Stimulated activated CD4-positive, alpha-beta T cell treated with anti-CD3 and anti-CD28 coated beads, Interleukin-12 subunit alpha, Interleukin-12 subunit beta, amount 100 ng/mL, for 24 hours (primary cell): ENCODE measurements around the gene ZDHHC9.

Source experiments
- DNase-seq, 2 experiments: peaks; one replicate each; pipeline ENCODE4 v3.0.0-alpha.2; 2020; ENCODE audit warnings: low read depth in 2 of 2

ZDHHC9 gene

DNA sequence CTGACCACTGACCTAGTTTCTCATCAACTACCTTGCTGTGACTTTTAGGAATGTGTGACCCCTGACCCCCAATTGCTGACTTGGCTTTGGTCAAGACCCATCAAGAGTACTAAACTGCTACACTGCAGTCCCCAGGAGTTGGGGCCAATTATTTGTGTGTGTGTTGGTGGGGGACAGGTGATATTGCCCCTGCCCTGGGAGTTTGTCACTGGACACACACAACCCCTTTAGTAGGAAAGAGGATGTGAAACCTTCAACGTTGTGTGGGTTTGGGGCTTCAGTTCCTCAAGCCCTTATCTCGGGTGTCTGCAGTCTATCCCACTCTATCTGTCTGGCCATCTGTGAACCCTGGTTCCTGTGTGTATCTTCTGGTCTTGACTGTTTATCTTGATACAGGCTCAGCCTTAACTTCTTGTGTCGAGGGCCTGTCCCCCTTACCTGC, 57.5 kb downstream of the ZDHHC9 start:
- DNase-seq = no peak

DNA sequence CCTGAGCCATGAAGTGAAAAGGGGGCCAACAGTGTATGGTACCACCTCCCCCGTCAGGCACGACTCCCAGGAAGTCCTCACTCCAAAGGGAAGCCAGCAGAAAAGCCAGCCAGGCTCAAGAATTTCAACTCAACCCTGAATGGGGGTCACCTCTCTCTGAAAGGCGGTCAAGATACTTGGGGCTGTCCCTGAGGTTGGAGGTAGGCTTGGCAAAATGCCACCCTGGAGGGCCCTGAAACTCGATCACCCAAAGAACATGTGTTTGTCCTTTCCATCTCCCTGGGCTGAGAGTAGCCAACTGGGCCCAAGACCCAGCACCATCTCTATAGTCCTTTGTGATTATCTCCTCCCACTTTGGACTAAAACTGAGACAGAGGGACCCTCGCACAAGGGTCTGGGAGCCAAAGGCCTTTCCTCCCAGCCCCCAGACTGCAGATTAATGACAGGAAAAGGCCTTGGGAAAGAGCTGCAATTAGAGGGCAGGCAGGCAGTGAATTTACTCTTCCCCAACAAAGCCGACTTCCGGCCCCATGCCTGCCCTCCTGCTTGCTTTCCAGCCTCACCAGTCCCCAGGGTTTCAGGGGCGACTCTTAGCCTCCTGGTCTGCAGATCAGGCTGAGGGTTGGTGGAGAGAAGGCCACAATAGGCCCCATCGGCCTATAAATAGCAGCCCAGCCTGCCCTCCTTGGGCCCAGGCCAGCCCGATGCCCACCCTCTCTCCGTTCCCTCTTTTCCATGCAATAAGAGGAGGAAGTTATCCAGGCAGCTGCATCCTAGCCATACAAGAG, 58.3 kb downstream of the ZDHHC9 start:
- DNase-seq = no peak

DNA sequence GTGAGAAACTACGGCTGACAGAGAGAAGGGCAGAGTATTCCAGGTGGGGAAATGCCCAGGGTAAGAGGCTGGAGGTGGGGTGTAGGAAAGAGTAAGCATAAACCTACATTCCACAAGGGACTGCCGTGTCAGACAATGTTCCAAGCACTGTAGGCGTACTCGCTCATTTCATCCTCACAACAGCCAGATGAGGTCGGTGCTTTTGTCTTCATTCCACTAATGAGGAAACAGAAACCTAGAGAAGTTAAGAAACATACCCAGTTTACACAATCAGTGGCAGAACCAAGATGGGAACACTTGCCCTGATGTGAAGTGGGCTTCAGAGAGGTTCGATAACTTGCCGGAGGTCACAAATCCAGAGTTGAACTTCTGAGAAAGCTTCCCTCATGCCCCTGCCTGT, 59.3 kb downstream of the ZDHHC9 start:
- no peak for DNase-seq

DNA sequence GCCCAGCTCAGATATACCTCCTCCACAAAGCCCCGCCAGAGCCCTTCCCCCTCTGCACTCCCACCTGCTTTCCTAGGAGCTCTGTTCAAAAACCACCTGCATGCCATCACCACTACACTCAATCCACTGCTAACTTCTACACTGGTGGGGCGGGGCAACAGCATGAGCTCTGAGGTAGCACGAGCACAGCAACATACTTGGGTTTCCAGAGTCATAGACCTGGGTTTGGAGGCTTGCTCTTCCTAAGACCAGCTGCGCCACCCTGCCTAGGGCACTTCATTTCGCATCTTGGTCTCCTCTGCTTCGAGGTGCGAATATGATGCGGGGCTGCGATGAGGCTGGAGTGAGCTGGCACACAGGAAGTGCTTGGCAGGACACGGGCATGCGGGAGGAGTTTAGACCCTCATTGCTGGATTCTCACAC, 60.4 kb downstream of the ZDHHC9 start:
- DNase-seq = no peak

DNA sequence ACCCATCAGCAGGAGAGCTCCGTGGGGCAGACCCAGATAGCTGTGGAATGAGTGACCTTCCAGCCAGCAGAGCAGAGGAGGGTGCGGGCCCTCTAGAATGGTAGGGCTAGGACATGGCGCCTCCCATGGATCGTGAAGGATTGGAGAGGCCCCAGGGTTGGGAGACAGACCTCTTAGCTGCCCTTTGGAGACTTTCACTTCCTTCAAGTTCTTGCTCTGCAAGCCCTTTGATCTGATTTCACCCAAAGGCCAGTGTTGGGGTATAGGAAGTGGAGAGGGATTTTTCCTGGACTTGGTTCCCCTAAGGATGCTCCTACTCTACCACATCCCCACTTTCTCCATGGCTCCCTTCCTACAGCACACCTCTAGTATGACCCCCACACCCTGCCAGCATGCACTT, 61.0 kb downstream of the ZDHHC9 start:
- DNase-seq = no peak

DNA sequence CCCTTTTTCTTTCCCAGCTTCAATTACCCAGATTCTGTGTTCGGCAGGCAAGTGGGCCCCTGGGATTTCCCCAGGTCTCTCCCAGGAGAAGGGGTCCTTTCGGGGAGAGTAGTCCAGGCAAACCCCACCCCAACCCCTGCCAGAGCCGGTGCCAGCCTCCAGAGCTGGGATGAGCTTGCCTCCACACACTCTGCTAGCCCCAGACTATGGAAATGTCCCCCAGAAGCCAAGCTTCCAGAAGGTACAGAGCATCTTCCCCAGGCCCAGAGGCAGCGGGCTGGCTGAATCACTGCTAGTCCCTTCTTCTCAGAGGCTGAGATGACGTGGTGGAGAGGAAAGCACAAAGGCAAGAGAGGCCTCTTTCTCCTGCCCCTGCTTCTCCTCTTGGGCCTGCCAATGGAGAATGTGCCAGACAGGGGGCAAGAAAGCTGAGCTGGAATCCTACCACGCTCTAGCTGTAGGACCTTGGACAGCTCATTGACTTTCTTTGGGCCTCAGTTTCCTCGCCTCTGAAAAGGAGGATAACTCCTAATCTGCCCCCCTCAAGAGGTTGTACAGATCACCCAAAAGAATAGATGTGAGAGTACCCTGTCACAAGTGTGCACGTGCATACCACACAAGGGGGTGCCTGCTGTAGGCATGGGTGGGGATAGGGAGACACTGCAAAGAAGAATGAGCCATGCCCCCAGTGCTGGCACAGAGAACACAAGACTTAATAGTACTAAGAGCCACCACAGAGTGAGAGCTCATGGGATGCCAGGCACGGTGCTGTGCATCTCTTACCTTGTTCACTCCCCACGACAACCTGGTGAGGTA, 61.8 kb downstream of the ZDHHC9 start:
- DNase-seq = peak in 1 of 2 experiments; percentile 26

DNA sequence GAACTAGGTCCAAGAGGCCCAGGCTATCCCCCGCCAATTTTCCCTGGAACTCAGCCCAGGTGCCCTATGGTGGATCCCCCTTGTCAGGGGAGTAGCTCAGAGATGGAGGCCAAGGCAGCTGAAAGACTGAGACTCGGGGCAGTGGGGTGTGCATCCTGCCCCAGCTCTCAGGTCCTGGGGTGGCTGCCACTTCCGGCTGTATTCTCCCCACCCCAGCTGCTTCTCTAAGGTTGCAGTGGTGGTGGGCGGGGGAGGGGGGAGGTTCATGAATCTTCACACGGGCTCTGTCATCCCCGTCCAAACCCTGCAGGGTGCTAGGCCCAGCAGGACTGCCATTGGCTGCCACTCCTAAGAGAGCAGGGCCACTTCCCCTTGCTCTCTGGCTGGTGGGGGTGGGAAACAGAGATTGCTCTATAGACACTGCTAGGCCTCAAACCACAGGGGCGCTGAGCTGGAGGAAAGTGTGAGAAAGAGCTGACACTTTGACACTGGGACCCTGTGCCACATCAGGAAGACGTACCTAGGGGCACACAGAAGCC, 62.5 kb downstream of the ZDHHC9 start:
- peak; percentile 60 to 73 for DNase-seq

DNA sequence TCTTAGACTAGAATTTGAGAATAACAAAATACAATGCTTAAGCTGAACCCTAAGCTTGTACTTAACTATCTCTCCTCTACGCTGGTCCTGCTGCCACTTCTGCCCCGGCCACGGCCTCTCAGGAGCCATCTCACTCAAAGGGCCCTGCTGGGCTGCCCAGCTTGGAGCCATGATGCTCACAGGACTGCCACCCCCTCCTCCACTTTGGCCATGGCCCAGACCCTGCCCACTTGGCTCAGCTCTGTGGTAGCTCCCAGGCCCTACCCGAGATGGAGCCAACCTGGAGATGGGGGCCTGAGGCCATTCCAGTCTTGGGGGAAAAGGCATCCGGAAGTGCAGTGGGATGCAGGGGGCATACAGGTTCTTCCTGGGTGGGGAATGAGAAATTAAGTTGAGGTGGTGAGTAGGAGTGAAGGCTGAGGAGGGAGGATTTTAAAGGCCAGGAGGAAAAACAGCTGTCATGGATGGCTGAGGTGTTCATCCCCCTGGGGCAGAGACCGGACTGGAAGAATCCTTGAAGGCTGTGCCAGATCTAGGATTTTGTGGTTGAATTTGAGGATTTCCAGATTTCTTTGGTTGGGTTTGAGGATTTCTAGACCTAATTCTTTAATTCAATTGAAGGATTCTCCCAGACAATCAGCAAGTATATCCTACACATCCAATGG, 63.1 kb downstream of the ZDHHC9 start:
- no peak for DNase-seq

DNA sequence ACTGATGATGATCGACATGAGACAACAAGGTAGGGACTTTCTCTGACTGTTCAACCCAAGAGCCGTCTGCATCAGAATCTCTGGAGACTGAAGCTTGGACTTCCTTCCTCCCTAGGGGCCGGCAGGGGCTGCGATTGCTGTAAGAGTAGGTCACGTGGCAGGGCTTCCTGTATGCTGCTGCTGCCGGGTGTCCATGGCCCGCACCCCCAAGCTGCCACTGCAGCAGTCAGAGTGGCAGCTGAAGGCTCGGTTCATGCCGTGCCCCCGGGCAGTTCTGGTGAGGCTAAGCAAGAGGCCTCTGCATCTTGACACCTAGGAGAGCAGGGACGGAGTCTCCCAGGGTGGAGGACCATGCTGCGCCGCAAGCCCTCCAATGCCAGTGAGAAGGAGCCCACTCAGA, 63.9 kb downstream of the ZDHHC9 start, which contains the start of gene SASH3:
SASH3 (plus strand) TSS at position 203 of the 400 bp plus-strand sequence; CDS start at position 352, 149 bp downstream.
- peak in 1 of 2 experiments; percentile 46 for DNase-seq

DNA sequence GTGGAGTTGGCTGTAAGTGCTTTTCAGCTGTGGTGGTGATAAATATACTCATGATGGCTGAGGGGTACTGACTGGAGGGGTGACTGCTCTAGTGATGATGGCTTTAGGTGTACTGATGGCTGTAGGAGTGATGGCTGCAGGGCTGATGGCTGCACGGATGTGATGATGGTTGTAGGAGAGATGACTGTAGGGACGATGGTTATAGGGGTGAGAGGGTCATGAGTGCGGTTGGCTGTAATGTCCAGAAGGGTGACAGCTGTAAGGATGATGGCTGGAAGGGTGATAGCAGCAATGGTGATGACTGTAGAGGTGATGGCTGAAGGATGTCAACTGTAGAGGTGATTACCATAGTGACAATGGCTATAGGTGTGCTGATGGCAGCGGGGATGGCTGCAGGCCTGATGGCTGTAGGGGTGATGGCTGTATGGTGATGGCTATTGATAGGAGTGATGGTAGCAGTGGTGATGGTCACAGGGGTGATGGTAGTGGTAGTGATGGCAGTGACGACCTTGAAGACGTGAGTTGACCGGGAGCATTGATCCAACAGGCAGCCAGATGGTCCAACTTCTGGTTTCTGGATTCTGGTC, 64.5 kb downstream of the ZDHHC9 start:
- DNase-seq = no peak

DNA sequence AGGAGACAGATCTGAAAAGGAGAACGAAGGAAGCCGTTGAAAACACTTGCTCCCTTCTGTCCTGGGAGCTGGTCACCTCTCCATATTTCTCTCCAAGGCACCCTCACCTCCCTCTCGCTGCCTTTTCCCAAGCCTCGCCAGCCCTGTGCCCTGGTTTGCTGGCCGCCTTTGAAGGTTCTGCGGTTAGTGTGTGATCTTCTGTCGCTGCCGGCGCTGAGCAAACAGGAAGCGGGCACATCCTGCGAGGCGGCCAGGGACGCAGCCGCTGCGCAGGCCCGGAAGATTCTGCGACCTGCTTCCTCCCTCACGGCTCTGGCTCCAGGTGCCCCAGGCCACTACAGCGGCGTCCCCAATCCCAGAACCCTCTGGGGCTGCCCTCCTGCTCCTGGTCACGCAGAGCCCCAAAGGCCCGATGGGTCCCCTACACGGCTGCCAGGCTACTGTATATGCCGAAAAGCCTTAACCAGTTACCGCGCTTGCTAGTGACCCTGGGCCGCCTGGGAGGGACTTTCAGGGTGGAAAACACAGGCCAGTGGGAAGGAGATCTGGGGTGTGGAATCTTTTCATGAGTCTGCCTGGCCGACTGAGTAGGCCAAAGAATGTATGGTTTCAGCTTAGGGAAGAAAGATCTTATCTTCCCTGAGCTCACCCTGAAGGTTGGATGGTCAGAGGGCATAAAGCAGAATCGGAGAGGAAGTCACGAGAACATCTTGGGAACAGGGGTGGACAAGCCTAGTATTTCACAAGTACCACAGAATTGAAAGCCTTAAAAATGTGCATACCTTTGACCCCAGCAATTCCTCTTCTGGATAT, 66.3 kb downstream of the ZDHHC9 start:
- peak in 1 of 2 experiments; percentile 56 for DNase-seq

DNA sequence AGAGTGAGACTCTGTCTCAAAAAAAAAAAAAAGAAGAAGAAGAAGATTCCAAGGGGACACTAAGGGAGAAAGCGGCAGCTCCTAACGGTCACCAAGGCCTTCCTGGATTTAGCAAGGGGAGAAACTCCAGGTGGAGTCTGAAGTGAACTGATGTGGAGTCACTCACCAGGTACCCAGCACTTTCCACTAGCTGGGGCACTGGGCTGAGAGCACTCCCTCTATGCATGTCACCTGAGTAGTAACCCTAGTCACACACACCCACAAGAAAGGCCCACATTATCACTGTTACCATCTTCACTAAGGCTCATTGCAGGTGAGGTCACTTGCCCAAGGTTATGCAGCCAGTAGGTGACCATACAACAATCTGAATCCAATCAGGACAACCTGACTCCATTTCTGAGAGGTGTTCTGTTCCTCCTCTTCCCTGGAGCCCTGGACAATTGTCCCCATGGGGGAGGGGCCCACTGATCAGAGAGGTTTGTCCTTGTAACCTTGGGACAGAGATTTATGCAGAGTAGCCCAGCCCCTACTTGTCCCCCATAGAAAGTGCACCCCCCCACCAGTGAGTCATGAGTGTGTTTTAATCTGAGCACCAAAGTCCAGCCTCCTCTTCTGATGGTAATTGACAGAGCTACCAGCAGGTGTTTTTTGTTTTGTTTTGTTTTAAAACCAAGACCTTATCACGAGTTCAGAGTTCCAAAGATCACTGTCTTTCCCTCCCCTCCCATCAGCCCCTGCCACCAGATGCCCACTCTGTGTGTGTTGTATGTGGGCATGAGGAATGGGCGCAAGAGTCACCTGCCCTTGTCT, 69.8 kb downstream of the ZDHHC9 start:
- no peak for DNase-seq

DNA sequence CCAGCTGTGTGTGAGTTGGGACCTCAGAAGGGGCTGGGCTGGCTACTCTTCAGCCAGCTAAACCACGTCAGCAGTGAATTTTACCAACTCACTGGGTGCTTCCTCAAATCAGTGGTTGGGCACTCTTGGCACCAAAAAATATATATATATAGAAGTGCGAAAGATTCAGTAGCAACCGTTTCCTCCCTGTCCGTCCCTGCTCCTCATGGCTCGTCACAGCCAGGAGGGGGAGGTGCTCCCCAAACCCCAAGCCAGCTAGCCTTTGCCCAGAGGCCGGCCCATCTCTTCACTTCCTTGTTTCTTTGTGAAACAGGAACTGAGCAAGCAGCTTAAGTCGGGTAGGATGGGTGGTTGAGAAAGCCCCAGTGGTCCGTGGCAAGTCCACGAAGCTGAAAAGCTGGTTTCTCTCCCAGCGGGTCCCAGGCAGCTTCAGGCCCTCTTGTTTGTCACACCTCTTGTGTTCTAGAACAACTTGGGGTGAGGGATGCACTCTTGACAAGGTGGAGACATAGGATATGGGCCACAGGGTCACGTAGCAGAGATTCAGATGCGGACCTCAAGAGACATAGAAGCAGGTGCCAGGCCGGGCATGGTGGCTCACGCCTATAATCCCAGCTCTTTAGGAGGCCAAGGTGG, 70.8 kb downstream of the ZDHHC9 start:
- no peak for DNase-seq

DNA sequence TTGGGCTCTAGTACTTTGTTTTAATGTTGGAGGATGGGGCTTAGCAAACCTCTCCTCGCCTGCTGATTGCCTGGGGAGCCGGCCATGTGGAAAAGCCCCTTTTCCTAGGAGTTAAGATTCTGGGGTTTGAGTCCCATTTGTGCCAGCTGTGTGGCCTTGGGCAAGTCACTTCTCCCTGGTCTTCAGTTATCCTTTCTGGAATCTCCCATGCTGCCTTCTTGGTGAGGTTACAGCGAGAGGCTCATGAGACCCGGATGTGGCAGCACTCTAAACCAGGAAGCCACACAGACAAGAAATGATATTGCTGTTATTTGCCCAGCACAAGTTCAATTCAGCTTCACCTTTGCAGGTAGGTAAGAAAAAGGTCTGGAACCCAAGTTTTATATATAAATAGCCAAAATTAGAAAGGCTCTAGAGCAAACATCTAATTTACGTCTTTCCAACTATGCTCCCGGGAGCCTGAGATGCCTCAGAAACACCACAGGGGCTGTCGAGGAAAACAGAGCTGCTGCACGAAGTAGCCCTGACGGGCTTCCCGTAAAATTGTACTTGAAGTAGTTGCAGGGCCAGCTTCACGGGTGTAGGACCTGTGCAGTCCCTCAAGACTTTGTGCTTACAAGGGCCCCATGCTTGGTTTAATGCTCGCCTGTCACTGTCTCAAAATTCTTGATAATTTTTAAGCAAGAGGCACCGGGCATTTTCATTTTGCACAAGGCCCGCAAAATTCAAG, 72.3 kb downstream of the ZDHHC9 start:
- DNase-seq = no peak

DNA sequence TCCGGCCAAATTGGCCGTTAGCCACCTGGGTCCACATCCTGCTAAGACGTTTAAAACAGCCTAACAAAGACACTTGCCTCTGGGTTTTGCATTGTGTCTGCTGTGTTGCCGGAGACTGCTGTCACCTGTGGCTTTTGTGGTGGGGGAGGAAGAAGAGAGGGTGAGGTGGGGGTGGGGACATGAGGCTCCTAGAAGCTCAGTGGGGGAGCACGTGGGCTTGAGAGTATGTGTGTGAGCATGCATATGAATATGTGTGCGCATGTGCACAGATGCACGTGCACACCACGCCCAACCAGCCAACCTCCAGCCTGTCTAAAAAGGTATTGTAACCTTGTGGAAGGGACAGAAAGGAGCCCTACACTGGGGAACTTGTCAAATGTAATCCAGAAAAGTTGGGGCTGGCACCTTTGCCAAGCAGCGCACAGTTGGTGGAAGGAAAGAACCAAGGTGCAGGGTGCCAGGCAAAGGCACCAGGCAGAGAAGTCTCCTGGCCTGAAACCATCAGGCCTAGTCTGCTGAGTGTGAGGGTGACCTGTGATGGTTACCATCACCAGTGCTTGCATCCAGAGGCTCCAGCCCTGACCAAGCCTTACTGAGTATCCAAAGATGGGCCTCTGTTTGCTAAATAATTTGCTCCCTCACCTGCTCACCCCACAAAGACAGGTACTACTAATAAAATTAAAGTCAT, 74.1 kb downstream of the ZDHHC9 start:
- DNase-seq = peak in 1 of 2 experiments; percentile 52

DNA sequence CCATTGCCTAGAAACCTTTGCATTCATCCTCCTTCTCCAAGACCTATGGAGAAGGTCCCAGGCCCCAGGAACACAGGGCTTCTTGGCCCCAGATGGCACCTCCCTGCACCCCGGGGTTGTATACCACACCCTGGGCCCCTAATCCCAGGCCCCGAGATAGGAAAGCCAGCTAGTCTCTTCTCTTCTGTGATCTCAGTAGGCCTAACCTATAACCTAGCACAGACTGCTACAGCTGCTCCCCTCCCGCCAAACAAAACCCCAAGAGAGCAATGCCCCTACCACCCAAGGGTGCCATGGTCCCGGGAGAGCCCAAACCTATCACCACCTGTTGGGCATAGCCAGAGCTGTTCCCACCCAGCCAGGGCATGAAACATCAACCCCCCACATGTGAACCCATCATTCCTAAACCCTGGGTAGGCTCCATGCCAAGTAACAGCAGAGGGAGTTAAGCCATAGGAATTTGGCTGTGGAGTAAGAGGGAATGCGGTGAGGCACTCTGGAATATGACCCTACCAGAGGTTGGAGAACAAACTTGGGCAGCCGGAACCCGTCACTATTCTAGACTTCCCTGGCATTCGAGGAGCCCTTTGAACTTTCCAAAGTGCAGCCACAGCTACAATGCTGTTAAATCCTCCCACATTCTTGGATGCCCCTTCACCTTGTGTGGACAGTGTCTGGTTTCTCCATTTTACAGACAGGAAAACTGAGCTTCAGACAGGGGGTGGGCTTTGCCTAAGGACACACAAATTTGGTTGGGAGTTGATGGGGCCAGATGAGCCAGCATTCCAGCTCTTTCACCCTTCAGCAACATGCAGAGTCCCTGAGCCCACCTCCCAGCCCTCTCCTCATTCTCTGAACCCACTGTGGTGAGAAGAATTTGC, 74.9 kb downstream of the ZDHHC9 start:
- no peak for DNase-seq

DNA sequence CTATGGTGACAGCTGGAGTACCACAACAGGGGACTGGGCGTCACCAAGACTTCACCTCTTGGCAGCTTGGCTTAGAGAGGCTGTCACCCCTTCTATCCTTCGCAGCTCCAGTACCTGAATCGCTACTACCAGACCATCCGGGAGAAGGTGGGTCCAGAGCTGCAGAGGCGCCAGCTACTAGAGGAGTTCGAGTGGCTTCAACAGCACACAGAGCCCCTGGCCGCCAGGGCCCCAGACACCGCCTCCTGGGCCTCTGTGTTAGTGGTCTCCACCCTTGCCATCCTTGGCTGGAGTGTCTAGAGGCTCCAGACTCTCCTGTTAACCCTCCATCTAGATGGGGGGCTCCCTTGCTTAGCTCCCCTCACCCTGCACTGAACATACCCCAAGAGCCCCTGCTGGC, 75.5 kb downstream of the ZDHHC9 start:
- DNase-seq = no peak
